Prostate gland (tissue), 2 donors: ENCODE data around the gene FIGN.

ENCODE experiments used
- CTCF ChIP-seq, 4 experiments: fragments of 200-600 bp in 2 of 4; fragments of 450-650 bp in 2 of 4; sonication (generic) in 2 of 4; IDR thresholded peaks; 1 replicate in 3 of 4; 2 replicates in 1 of 4; pipeline ENCODE4 v1.5.1; 2016 to 2019; ENCODE audit warnings: antibody characterized with exemption in 4 of 4, mild to moderate bottlenecking in 2 of 4, moderate library complexity in 2 of 4
- POLR2A ChIP-seq: fragments of 450-650 bp; IDR thresholded peaks from one replicate; pipeline ENCODE4 v1.6.1; 2016; ENCODE audit warnings: antibody characterized with exemption, mild to moderate bottlenecking

- TF ChIP-seq CTCF (IDR thresholded peaks at IDR 0.05) (no peak), POLR2A (no peak)
Measured at GRCh38 chr2:163641986-163642385, 93.8 kb downstream of the FIGN start.
